ENCODE data around the gene MVD.

DNA sequence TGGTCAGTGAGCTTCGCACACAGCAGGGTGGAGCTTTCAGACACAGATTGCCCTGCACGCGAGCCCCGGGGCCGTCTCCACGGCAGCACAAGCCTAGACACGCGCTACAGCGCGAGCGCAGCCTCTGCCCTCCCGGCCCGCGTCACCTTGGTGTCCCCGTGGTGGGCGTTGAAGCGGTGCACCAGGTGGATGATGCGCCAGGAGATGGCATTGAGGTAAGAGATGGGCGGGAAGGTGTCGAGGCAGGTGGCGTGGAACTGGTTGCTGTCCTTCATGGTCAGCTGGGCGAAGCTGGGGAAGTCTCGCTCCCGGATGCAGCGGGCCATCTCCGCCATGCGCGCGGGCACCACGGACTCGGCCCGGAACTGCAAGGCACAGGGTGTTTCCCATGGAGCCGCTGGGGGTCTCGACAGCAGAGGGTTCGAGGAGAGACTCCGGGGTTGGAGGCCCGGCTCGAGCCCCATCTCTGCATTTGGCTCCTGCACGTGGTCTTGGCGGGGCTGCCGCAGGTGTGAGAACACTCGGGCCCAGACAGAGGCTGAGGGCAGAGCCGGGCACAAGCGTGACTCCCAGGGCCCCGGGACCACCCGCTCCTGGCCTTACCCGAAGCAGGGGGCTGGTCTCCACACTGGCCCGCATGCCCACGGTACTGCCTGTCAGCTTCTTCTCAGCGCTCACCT is 7.7 kb downstream of the MVD start:
- TF ChIP-seq, protein P1, sequence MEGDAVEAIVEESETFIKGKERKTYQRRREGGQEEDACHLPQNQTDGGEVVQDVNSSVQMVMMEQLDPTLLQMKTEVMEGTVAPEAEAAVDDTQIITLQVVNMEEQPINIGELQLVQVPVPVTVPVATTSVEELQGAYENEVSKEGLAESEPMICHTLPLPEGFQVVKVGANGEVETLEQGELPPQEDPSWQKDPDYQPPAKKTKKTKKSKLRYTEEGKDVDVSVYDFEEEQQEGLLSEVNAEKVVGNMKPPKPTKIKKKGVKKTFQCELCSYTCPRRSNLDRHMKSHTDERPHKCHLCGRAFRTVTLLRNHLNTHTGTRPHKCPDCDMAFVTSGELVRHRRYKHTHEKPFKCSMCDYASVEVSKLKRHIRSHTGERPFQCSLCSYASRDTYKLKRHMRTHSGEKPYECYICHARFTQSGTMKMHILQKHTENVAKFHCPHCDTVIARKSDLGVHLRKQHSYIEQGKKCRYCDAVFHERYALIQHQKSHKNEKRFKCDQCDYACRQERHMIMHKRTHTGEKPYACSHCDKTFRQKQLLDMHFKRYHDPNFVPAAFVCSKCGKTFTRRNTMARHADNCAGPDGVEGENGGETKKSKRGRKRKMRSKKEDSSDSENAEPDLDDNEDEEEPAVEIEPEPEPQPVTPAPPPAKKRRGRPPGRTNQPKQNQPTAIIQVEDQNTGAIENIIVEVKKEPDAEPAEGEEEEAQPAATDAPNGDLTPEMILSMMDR (IDR thresholded peaks at IDR 0.05): no peak
- TF ChIP-seq POLR2A (IDR thresholded peaks at IDR 0.05) (no peak), EP300 (IDR thresholded peaks at IDR 0.05) (no peak), POLR2AphosphoS5 (IDR thresholded peaks at IDR 0.05) (no peak)
